A549 (cell line): ENCODE results near the gene CCDC134.

Experiments used
- CHD4 ChIP-seq: fragments of 200-600 bp; sonication (generic); IDR thresholded peaks from 2 replicates; pipeline ENCODE4 v1.6.1; 2016; ENCODE audit warnings: antibody characterized with exemption, mild to moderate bottlenecking, borderline replicate concordance
- CTCF ChIP-seq: fragments of >200 bp; sonication (Bioruptor Twin); formaldehyde crosslinking; IDR thresholded peaks from 3 replicates; pipeline ENCODE4 v1.5.1; 2016
- E2F6 ChIP-seq: IDR thresholded peaks from 2 replicates; pipeline ENCODE4 v1.6.1; 2012; ENCODE audit warnings: low read depth, borderline replicate concordance
- EP300 ChIP-seq, 2 experiments: fragments of >200 bp; sonication (Bioruptor Twin); formaldehyde crosslinking; IDR thresholded peaks; 2 replicates in 1 of 2; 3 replicates in 1 of 2; pipeline ENCODE4 v1.6.1; 2016 to 2017
- HDAC2 ChIP-seq: fragments of 200-600 bp; sonication (generic); IDR thresholded peaks from 2 replicates; pipeline ENCODE4 v1.6.1; 2016
- HOXA7 ChIP-seq: fragments of 250-450 bp; sonication (Bioruptor Pico); IDR thresholded peaks from 2 replicates; pipeline ENCODE4 v1.5.0; 2020; ENCODE audit warnings: mild to moderate bottlenecking, moderate library complexity
- JUN ChIP-seq, 2 experiments: fragments of >200 bp; sonication (Bioruptor Twin); formaldehyde crosslinking; IDR thresholded peaks; 2 replicates in 1 of 2; 3 replicates in 1 of 2; pipeline ENCODE4 v1.6.1; 2016 to 2017
- KDM5A ChIP-seq: fragments of 200-600 bp; sonication (generic); IDR thresholded peaks from 2 replicates; pipeline ENCODE4 v1.6.1; 2016; ENCODE audit warnings: antibody characterized with exemption, mild to moderate bottlenecking
- MAZ ChIP-seq: fragments of 150-350 bp; IDR thresholded peaks from 2 replicates; pipeline ENCODE4 v1.6.1; 2014; ENCODE audit warnings: antibody characterized with exemption, low read depth, low read length, borderline replicate concordance
- POLR2A ChIP-seq: IDR thresholded peaks from 2 replicates; pipeline ENCODE4 v1.6.1; 2012; ENCODE audit warnings: mild to moderate bottlenecking, low read length
- RAD21 ChIP-seq, 2 experiments: fragments of >200 bp in 1 of 2; sonication (Bioruptor Twin) in 1 of 2; formaldehyde crosslinking in 1 of 2; IDR thresholded peaks in 1 of 2; conservative IDR thresholded peaks in 1 of 2; 2 replicates in 1 of 2; 3 replicates in 1 of 2; pipeline ENCODE4 v1.6.1; 2012 to 2018; ENCODE audit warnings: inconsistent platforms in 1 of 2
- REST ChIP-seq: fragments of 200-600 bp; sonication (generic); IDR thresholded peaks from 2 replicates; pipeline ENCODE4 v1.6.1; 2016; ENCODE audit warnings: antibody characterized with exemption, mild to moderate bottlenecking, moderate library complexity
- SMC3 ChIP-seq: fragments of >200 bp; sonication (Bioruptor Twin); formaldehyde crosslinking; IDR thresholded peaks from 3 replicates; pipeline ENCODE4 v1.6.1; 2018; ENCODE audit warnings: inconsistent platforms

- peak; percentile 23; the same call in 1 of the 3 replicates for TF ChIP-seq CTCF
- TF ChIP-seq MAZ, result no peak
- no peak for TF ChIP-seq KDM5A
- TF ChIP-seq EP300 (IDR thresholded peaks at IDR 0.05), result no peak
- TF ChIP-seq HOXA7, result no peak
- no peak for TF ChIP-seq REST
- no peak for TF ChIP-seq JUN (IDR thresholded peaks at IDR 0.05)
- TF ChIP-seq POLR2A, result no peak
- TF ChIP-seq RAD21 (conservative IDR thresholded peaks at IDR 0.05 in 1 of 2, IDR thresholded peaks at IDR 0.05 in 1 of 2), result no peak
- TF ChIP-seq SMC3, result no peak
- TF ChIP-seq E2F6, result no peak
- no peak for TF ChIP-seq HDAC2
- TF ChIP-seq CHD4, result no peak
Measured at GRCh38 chr22:41762980-41763779, 37.3 kb upstream of the CCDC134 start.
